ENCODE results near the gene ATP5F1B. TPM values are rescaled to one million over a fixed set of nuclear protein-coding genes. Genes with fewer than 3 reads are reported as not detected.
A peak's percentile ranks its signal among the peaks of the same experiment; 100 is the strongest.

The ATP5F1B gene
- total RNA-seq, 1 experiment from 2014 or later = 1,051 TPM

- no peaks in the 10 kb centered on the region for H3K9me2 ChIP-seq (ENCODE audit: insufficient read depth)
- H4K20me1 ChIP-seq (ENCODE audit: insufficient read depth) = no peaks in the 10 kb centered on the region
- H3K9me3 ChIP-seq (ENCODE audit: control insufficient read depth in 1 of 2, insufficient read depth in 1 of 2, low read depth in 1 of 2, low read length in 2 of 2) = no peaks in the 10 kb centered on the region
- ATAC-seq (peak; percentile 73), DNase-seq (ENCODE audit: low read depth, low spot score) (peak; percentile 83)
- H2AFZ ChIP-seq (ENCODE audit: low read depth, low read length, poor library complexity, severe bottlenecking) = no peak overlapping the region
- ChIA-PET RAD21 (ENCODE audit: low non-redundant PET in 1 of 2, low total read pairs in 2 of 2, uncharacterized antibody in 2 of 2, unreplicated experiment in 2 of 2) (interaction anchor here (0.8 to 1.2 kb wide), 4 partner anchors 9 to 452 kb away, joined by 3 to 4 read pairs (median 3); partner anchors contain the start of genes ATP5F1B (in 1 of the 2), NAB2 (in 1 of the 2) and RBMS2 (in 1 of the 2)), POLR2A (interaction anchor here (0.5 to 2.3 kb wide), 15 partner anchors 7 to 447 kb away, joined by 3 to 23 read pairs (median 3); partner anchors contain the start of genes ATP5F1B, COQ10A, NACA and PTGES3), CTCF (interaction anchor here (0.8 to 3.6 kb wide), 38 partner anchors 8 to 662 kb away, joined by 3 to 34 read pairs (median 4); partner anchors contain the start of genes ATP5F1B, PTGES3, RAB5B and RBMS2)
- intact Hi-C loops (cut with micrococcal nuclease) = loop anchor here (2.0 kb wide), 4 partner anchors 53 to 517 kb away; partner anchors contain the start of genes PTGES3, RBMS2 and ZC3H10
- H3K4me2 ChIP-seq (ENCODE audit: low read length) = peak overlapping the region; percentile 98
- peak overlapping the region; percentile 88 for H3K27ac ChIP-seq (ENCODE audit: low read depth, low read length)
- peaks cover 58% of the 10 kb centered on the region for H3K79me2 ChIP-seq (ENCODE audit: insufficient read depth, low read length)
- H3K4me1 ChIP-seq (ENCODE audit: control insufficient read depth in 1 of 2, insufficient read depth in 2 of 2, low read length in 2 of 2) = peaks cover 37 to 68% of the 10 kb centered on the region in 2 experiments
- peak overlapping the region; percentile 80 to 93 for H3K4me3 ChIP-seq (replicated peaks in 1 of 2; ENCODE audit: low read depth in 1 of 2, low read length in 2 of 2)
- peak overlapping the region; percentile 79 for H3K9ac ChIP-seq (ENCODE audit: low read length)
- TF ChIP-seq, protein P1, sequence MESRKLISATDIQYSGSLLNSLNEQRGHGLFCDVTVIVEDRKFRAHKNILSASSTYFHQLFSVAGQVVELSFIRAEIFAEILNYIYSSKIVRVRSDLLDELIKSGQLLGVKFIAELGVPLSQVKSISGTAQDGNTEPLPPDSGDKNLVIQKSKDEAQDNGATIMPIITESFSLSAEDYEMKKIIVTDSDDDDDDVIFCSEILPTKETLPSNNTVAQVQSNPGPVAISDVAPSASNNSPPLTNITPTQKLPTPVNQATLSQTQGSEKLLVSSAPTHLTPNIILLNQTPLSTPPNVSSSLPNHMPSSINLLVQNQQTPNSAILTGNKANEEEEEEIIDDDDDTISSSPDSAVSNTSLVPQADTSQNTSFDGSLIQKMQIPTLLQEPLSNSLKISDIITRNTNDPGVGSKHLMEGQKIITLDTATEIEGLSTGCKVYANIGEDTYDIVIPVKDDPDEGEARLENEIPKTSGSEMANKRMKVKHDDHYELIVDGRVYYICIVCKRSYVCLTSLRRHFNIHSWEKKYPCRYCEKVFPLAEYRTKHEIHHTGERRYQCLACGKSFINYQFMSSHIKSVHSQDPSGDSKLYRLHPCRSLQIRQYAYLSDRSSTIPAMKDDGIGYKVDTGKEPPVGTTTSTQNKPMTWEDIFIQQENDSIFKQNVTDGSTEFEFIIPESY (IDR thresholded peaks at IDR 0.05; ENCODE audit: extremely low read depth, insufficient replicate concordance, low read length) = no peak
- TF ChIP-seq EZH2 (IDR thresholded peaks at IDR 0.05) (no peak), POLR2A (IDR thresholded peaks at IDR 0.05; ENCODE audit: borderline replicate concordance, extremely low read depth, insufficient read depth, insufficient read length) (no peak), RAD21 (IDR thresholded peaks at IDR 0.05; ENCODE audit: low read depth) (no peak), EGR1 (IDR thresholded peaks at IDR 0.05; ENCODE audit: low read depth) (no peak), ATF3 (IDR thresholded peaks at IDR 0.05) (no peak), SIN3A (IDR thresholded peaks at IDR 0.05; ENCODE audit: low read depth) (no peak), SRF (IDR thresholded peaks at IDR 0.05; ENCODE audit: low read depth) (no peak), ZFX (IDR thresholded peaks at IDR 0.05) (no peak; the same call in 1 of the 2 replicates), FOSL1 (IDR thresholded peaks at IDR 0.05; ENCODE audit: low read depth) (no peak), POLR2AphosphoS5 (IDR thresholded peaks at IDR 0.05; ENCODE audit: low read depth, low read length) (peak; percentile 49; the same call in 1 of the 2 replicates), TCF7L2 (IDR thresholded peaks at IDR 0.05; ENCODE audit: borderline replicate concordance, extremely low read depth, insufficient read depth, insufficient read length) (no peak), YY1 (IDR thresholded peaks at IDR 0.05; ENCODE audit: extremely low read depth, insufficient replicate concordance, low read depth, low read length) (peak; percentile 58), CBX3 (IDR thresholded peaks at IDR 0.05; ENCODE audit: low read depth) (no peak)
- no peaks in the 10 kb centered on the region for H3K27me3 ChIP-seq (ENCODE audit: insufficient read depth, low read length)
- peaks cover 24 to 25% of the 10 kb centered on the region in 2 experiments for H3K36me3 ChIP-seq (ENCODE audit: control insufficient read depth in 1 of 2, insufficient read depth in 2 of 2, low read length in 2 of 2)
- TSS peak; percentile 8 for BruUV-seq (replicated peaks)
These were observed 9.7 kb downstream of the ATP5F1B start for GRCh38 chr12:56635806-56636674.

Measured in HCT116 (cell line).